H1 (cell line): ENCODE results near the gene CGNL1. TPM values are rescaled to one million over a fixed set of nuclear protein-coding genes. Genes with fewer than 3 reads are reported as not detected.

Source experiments
- CTCF ChIA-PET: fragments of 300-600 bp; sonication (Branson Sonifier 250); formaldehyde crosslinking; loops from one replicate; lab custom pipeline; 2021; ENCODE audit not compliant: partially characterized antibody; lab: Charles Lee
- POLR2A ChIA-PET: fragments of 300-600 bp; sonication (Branson Sonifier 250); formaldehyde crosslinking; loops from one replicate; lab custom pipeline; 2021; ENCODE audit warnings: inconsistent platforms; ENCODE audit not compliant: partially characterized antibody; lab: Charles Lee
- DNase-seq, 2 experiments: peaks; one replicate each; pipeline versions ENCODE4 v3.0.0 to v3.0.0-alpha.2; 2010 to 2022; ENCODE audit warnings: low spot score in 2 of 2, low read depth in 1 of 2, mixed read lengths in 1 of 2
- FAIRE-seq: peaks from 2 replicates; lab custom pipeline; 2011; peaks lifted over from hg19 to GRCh38; lab: Jason Lieb, UNC
- H2AFZ ChIP-seq: 2 replicates; pipeline ENCODE4 v1.8.1; 2012; ENCODE audit warnings: low read length, inconsistent platforms
- H2AK5ac ChIP-seq: 2 replicates; pipeline ENCODE4 v1.6.1; 2013; ENCODE audit warnings: low read depth, low read length
- H2BK120ac ChIP-seq: replicated peaks from 2 replicates; pipeline ENCODE3; 2013; ENCODE audit warnings: low read depth, low read length, inconsistent platforms
- H2BK12ac ChIP-seq: 2 replicates; pipeline ENCODE4 v1.6.1; 2013; ENCODE audit warnings: low read depth, low read length
- H2BK15ac ChIP-seq: 2 replicates; pipeline ENCODE4 v1.6.1; 2013; ENCODE audit warnings: low read length
- H2BK20ac ChIP-seq: 2 replicates; pipeline ENCODE4 v1.6.1; 2013; ENCODE audit warnings: low read length
- H2BK5ac ChIP-seq: 2 replicates; pipeline ENCODE4 v1.6.1; 2013; ENCODE audit warnings: low read depth, low read length
- H3K14ac ChIP-seq: 2 replicates; pipeline ENCODE4 v1.6.1; 2013; ENCODE audit warnings: inconsistent platforms; ENCODE audit not compliant: insufficient read length
- H3K18ac ChIP-seq: 2 replicates; pipeline ENCODE4 v1.6.1; 2013; ENCODE audit warnings: low read length; ENCODE audit errors: extremely low read depth
- H3K23ac ChIP-seq: 2 replicates; pipeline ENCODE4 v1.6.1; 2013; ENCODE audit warnings: inconsistent platforms; ENCODE audit not compliant: insufficient read length
- H3K23me2 ChIP-seq: 2 replicates; pipeline ENCODE4 v1.6.1; 2013; ENCODE audit warnings: low read depth, low read length
- H3K27ac ChIP-seq: 2 replicates; pipeline ENCODE4 v1.6.1; 2011; ENCODE audit warnings: low read depth, low read length, inconsistent platforms
- H3K27me3 ChIP-seq, 4 experiments: replicated peaks in 1 of 4; 1 replicate in 1 of 4; 2 replicates in 3 of 4; pipeline versions ENCODE4 v1.6.1 to v1.8.1; 2011 to 2013; ENCODE audit warnings: low read length in 3 of 4, mild to moderate bottlenecking in 3 of 4, inconsistent platforms in 2 of 4, mixed read lengths in 2 of 4, moderate library complexity in 1 of 4; ENCODE audit not compliant: control insufficient read depth in 3 of 4, insufficient read depth in 3 of 4; ENCODE audit errors: extremely low read depth in 1 of 4
- H3K36me3 ChIP-seq, 4 experiments: 2 replicates each; pipeline versions ENCODE4 v1.6.1 to v1.8.1; 2011 to 2013; ENCODE audit warnings: mild to moderate bottlenecking in 4 of 4, low read length in 3 of 4, moderate library complexity in 2 of 4, control low read depth in 1 of 4, inconsistent platforms in 1 of 4; ENCODE audit not compliant: insufficient read depth in 4 of 4, control insufficient read depth in 2 of 4
- H3K4ac ChIP-seq: replicated peaks from 2 replicates; pipeline ENCODE3; 2013; ENCODE audit warnings: low read length, low read depth, mixed read lengths, inconsistent platforms; ENCODE audit not compliant: insufficient read length
- H3K4me1 ChIP-seq, 4 experiments: replicated peaks in 1 of 4; 1 replicate in 1 of 4; 2 replicates in 3 of 4; pipeline versions ENCODE4 v1.6.1 to v1.8.1; 2011 to 2013; ENCODE audit warnings: low read length in 3 of 4, inconsistent platforms in 2 of 4, mixed read lengths in 1 of 4; ENCODE audit not compliant: insufficient read depth in 4 of 4, control insufficient read depth in 3 of 4
- H3K4me2 ChIP-seq, 2 experiments: 2 replicates each; pipeline versions ENCODE4 v1.6.1 to v1.8.1; 2011 to 2013; ENCODE audit warnings: low read depth in 2 of 2, low read length in 2 of 2, control low read depth in 1 of 2, inconsistent platforms in 1 of 2, mild to moderate bottlenecking in 1 of 2; ENCODE audit not compliant: insufficient read depth in 1 of 2
- H3K4me3 ChIP-seq, 4 experiments: fragments of 200-600, 300-600 bp in 1 of 4; sonication (generic), shearing (Covaris generic), sonication (Bioruptor Twin) in 1 of 4; 2 replicates each; pipeline versions ENCODE4 v1.5.1 to v1.8.1; 2011 to 2016; ENCODE audit warnings: low read length in 4 of 4, low read depth in 3 of 4, control low read depth in 2 of 4, inconsistent platforms in 2 of 4, mild to moderate bottlenecking in 2 of 4, mixed read lengths in 1 of 4, moderate library complexity in 1 of 4; ENCODE audit not compliant: insufficient read depth in 2 of 4; ENCODE audit errors: extremely low read depth in 1 of 4
- H3K56ac ChIP-seq: replicated peaks from 2 replicates; pipeline ENCODE3; 2013; ENCODE audit warnings: low read depth, mild to moderate bottlenecking, mixed read lengths, low read length, inconsistent platforms; ENCODE audit not compliant: insufficient read length
- H3K79me1 ChIP-seq: 2 replicates; pipeline ENCODE4 v1.6.1; 2013; ENCODE audit warnings: low read depth, low read length, control low read depth
- H3K79me2 ChIP-seq, 2 experiments: 2 replicates each; pipeline versions ENCODE4 v1.6.1 to v1.8.1; 2012 to 2013; ENCODE audit warnings: low read length in 2 of 2, mild to moderate bottlenecking in 2 of 2, inconsistent platforms in 1 of 2; ENCODE audit not compliant: insufficient read depth in 2 of 2, control insufficient read depth in 1 of 2
- H3K9ac ChIP-seq, 4 experiments: replicated peaks in 1 of 4; 1 replicate in 1 of 4; 2 replicates in 3 of 4; pipeline versions ENCODE4 v1.6.1 to v1.8.1; 2011 to 2013; ENCODE audit warnings: low read depth in 3 of 4, low read length in 3 of 4, control low read depth in 2 of 4, mild to moderate bottlenecking in 2 of 4, moderate library complexity in 2 of 4, inconsistent platforms in 1 of 4; ENCODE audit errors: extremely low read depth in 1 of 4
- H3K9me3 ChIP-seq, 2 experiments: 2 replicates each; pipeline versions ENCODE4 v1.6.1 to v1.8.1; 2012 to 2013; ENCODE audit warnings: mild to moderate bottlenecking in 2 of 2, moderate library complexity in 2 of 2, control low read depth in 1 of 2, inconsistent platforms in 1 of 2, low read depth in 1 of 2, low read length in 1 of 2, mixed read lengths in 1 of 2; ENCODE audit not compliant: insufficient read depth in 2 of 2
- H4K20me1 ChIP-seq, 2 experiments: replicated peaks in 1 of 2; 2 replicates each; pipeline versions ENCODE3 to v1.8.1; 2011 to 2013; ENCODE audit warnings: inconsistent platforms in 2 of 2, low read length in 2 of 2, mild to moderate bottlenecking in 1 of 2; ENCODE audit not compliant: insufficient read depth in 2 of 2, control insufficient read depth in 1 of 2
- H4K5ac ChIP-seq: 2 replicates; pipeline ENCODE4 v1.6.1; 2013; ENCODE audit warnings: low read length, low read depth, mixed read lengths, inconsistent platforms; ENCODE audit not compliant: insufficient read length
- H4K8ac ChIP-seq: 2 replicates; pipeline ENCODE4 v1.8.0; 2013; ENCODE audit warnings: mild to moderate bottlenecking, moderate library complexity, low read length, inconsistent platforms; ENCODE audit not compliant: insufficient read depth; ENCODE audit errors: extremely low read depth
- H4K91ac ChIP-seq: replicated peaks from 2 replicates; pipeline ENCODE3; 2013; ENCODE audit warnings: low read length, mixed read lengths, inconsistent platforms; ENCODE audit not compliant: insufficient read length
- CREB1 ChIP-seq: IDR thresholded peaks from 2 replicates; pipeline ENCODE4 v1.6.1; 2012; ENCODE audit warnings: inconsistent platforms
- FOSL1 ChIP-seq: IDR thresholded peaks from 2 replicates; pipeline ENCODE4 v1.6.1; 2011; ENCODE audit warnings: mild to moderate bottlenecking, low read depth, low read length, moderate library complexity; ENCODE audit not compliant: insufficient read depth
- JUND ChIP-seq: IDR thresholded peaks from 2 replicates; pipeline ENCODE4 v1.6.1; 2011; ENCODE audit warnings: mild to moderate bottlenecking, improper control_type of control experiment, low read length
- NRF1 ChIP-seq: IDR thresholded peaks from 2 replicates; pipeline ENCODE4 v1.6.1; 2011; ENCODE audit warnings: mild to moderate bottlenecking, low read depth, low read length, improper control_type of control experiment
- SP1 ChIP-seq: IDR thresholded peaks from 2 replicates; pipeline ENCODE4 v1.6.1; 2011; ENCODE audit warnings: low read depth, low read length
- WGBS, 2 experiments: shearing (Covaris generic) in 1 of 2; methylation state at CpG; one replicate each; pipeline versions ENCODE4 v1.1.6 to v1.1.7; 2013 to 2015; ENCODE audit warnings: low lambda C conversion rate in 2 of 2, mixed read lengths in 2 of 2, inconsistent platforms in 1 of 2, low coverage in 1 of 2, missing lambda C conversion rate in 1 of 2; ENCODE audit not compliant: insufficient replicate concordance in 2 of 2, insufficient coverage in 1 of 2, insufficient read length in 1 of 2; ENCODE audit errors: extremely low coverage in 1 of 2, missing lambda C conversion rate in 1 of 2; 5-methylcytosine and 5-hydroxymethylcytosine counted together
- polyA plus RNA-seq, 7 experiments: library from polyadenylated mRNA; depleted of rRNA in 3 of 7; stranded (reverse) in 5 of 7; unstranded in 2 of 7; fragments of >200 nt in 5 of 7; fragments of 200-250 nt in 2 of 7; gene quantifications; 1 replicate in 5 of 7; 2 replicates in 1 of 7; 4 replicates in 1 of 7; pipeline versions ENCODE4 v1.2.1 to v1.2.3, GENCODE V29; 2011 to 2013; ENCODE audit warnings: missing spikeins in 2 of 7, mixed read lengths in 2 of 7
- total RNA-seq: library from RNA; stranded (reverse); fragmentation: NEBNext Ultra II Directional; extraction: Animal tissue kit (Norgen Biotek cat#: 25700); gene quantifications from 2 replicates; pipeline ENCODE4 v1.2.1, GENCODE V29; 2021
- TF ChIP-seq, protein P1 (sequence below): IDR thresholded peaks from 2 replicates; pipeline ENCODE4 v1.6.1; 2011; ENCODE audit warnings: low read length, improper control_type of control experiment

Gene CGNL1
- total and polyA plus RNA-seq, 2 of the 8 experiments (the other 6 are each of a cell fraction or from before 2014, with no cell fraction given): 21.8 to 75.6 TPM

DNA sequence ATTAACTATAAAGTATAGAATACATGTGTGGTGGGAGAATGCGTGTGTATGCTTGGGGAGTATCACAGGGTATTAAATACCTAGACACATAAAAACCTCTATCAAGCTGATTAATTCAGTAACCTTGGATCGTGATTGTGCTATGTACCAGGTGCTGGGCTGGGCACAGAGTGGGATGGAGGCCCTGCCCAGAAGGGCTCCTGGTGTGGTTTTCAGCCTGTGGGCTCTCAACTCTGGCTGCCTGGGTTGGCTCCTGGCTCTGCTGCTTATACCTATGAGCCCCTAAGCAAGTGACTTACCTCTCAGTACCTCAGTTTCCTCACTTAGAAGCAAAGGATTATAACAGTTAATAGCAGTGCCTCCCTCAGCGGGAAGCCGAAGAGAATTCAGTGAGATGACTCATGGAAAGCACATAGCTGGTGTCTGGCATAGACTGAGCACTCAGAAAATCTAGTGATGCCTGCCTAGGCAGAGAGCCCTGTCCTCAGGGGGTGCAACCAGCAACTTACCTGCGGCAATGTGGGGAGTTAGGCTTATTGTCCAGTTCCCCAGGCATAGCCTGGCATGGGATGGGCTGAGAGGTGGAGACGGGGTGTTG lies 124.8 kb downstream of the CGNL1 start:
- Histone ChIP-seq H4K20me1 (peaks cover 5% of the 10 kb centered on the region in 2 experiments), H3K79me1 (no peaks in the 10 kb centered on the region; the same call in 1 of the 2 replicates), H3K23ac (no peak overlapping the region), H3K4me1 (peaks cover 0 to 5% (median under 1%) of the 10 kb centered on the region in 4 experiments), H2BK120ac (no peak overlapping the region), H3K9me3 (no peaks in the 10 kb centered on the region), H3K56ac (no peak overlapping the region), H3K18ac (no peak overlapping the region), H3K23me2 (no peaks in the 10 kb centered on the region; the same call in 1 of the 2 replicates), H2AK5ac (no peak overlapping the region), H2BK12ac (no peak overlapping the region), H4K91ac (no peak overlapping the region), H3K4ac (no peak overlapping the region), H3K27ac (no peak overlapping the region), H3K9ac (no peak overlapping the region), H3K4me3 (no peak overlapping the region), H3K27me3 (no peaks in the 10 kb centered on the region), H3K36me3 (no peaks in the 10 kb centered on the region), H4K5ac (no peak overlapping the region), H2AFZ (no peak overlapping the region), H2BK20ac (no peak overlapping the region), H3K4me2 (no peak overlapping the region), H2BK15ac (no peak overlapping the region), H3K79me2 (no peaks in the 10 kb centered on the region; a peak in 1 of 4 replicates), H4K8ac (no peak overlapping the region), H3K14ac (no peak overlapping the region), H2BK5ac (0 out of 2 replicates have a peak overlapping the region, but pooled peaks have one; percentile 24)
- WGBS, 2 experiments: 90% methylated on average over 6 of the region's 6 CpGs; no CpG with 5 or more reads in 1 of the 2 experiments
- TF ChIP-seq, protein P1, sequence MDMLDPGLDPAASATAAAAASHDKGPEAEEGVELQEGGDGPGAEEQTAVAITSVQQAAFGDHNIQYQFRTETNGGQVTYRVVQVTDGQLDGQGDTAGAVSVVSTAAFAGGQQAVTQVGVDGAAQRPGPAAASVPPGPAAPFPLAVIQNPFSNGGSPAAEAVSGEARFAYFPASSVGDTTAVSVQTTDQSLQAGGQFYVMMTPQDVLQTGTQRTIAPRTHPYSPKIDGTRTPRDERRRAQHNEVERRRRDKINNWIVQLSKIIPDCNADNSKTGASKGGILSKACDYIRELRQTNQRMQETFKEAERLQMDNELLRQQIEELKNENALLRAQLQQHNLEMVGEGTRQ: no peak
- TF ChIP-seq CREB1 (no peak), JUND (no peak), FOSL1 (no peak), SP1 (no peak), NRF1 (no peak)
- FAIRE-seq: no peak
- CTCF ChIA-PET: interaction anchor here (0.8 to 8.2 kb wide), 7 partner anchors 11 to 158 kb away, joined by 3 to 170 read pairs (median 8); no protein-coding TSS in a partner anchor
- no peak for DNase-seq
- POLR2A ChIA-PET: no interaction called here
